GM12864 (cell line): ENCODE measurements around the gene MFN2.

ENCODE experiments used
- DNase-seq: peaks from one replicate; pipeline ENCODE4 v3.0.0-alpha.2; 2011; ENCODE audit warnings: low read depth
- H3K4me3 ChIP-seq: 2 replicates; pipeline ENCODE4 v1.5.1; 2011; ENCODE audit warnings: mild to moderate bottlenecking, low read depth, low read length, control low read depth
- CTCF ChIP-seq: IDR thresholded peaks from 2 replicates; pipeline ENCODE4 v1.5.1; 2011; ENCODE audit warnings: low read depth, mild to moderate bottlenecking, moderate library complexity, low read length, control low read depth, inconsistent platforms; ENCODE audit errors: missing control alignments

MFN2 gene

GRCh38 chr1:11998636-11999035, 18.4 kb downstream of the MFN2 start:
- DNase-seq: no peak
- TF ChIP-seq CTCF: no peak
- no peak overlapping the region for H3K4me3 ChIP-seq

- TF ChIP-seq CTCF: no peak
- DNase-seq: no peak
Measured at GRCh38 chr1:11999236-11999635, 19.0 kb downstream of the MFN2 start.

GRCh38 chr1:12001249-12001917, 21.1 kb downstream of the MFN2 start:
- no peak for DNase-seq
- H3K4me3 ChIP-seq: no peak overlapping the region
- peak; percentile 73 for TF ChIP-seq CTCF

More at GRCh38 chr1:11999236-11999635, 19.0 kb downstream of the MFN2 start:
- no peak overlapping the region for H3K4me3 ChIP-seq

- DNase-seq: no peak
- no peak for TF ChIP-seq CTCF
- no peak overlapping the region for H3K4me3 ChIP-seq
Measured at GRCh38 chr1:12001996-12002493, 21.8 kb downstream of the MFN2 start.

- no peak for TF ChIP-seq CTCF
- no peak overlapping the region for H3K4me3 ChIP-seq
- DNase-seq: no peak
Measured at GRCh38 chr1:12003762-12004161, 23.5 kb downstream of the MFN2 start.

- TF ChIP-seq CTCF: no peak
- DNase-seq: no peak
- H3K4me3 ChIP-seq: no peak overlapping the region
Measured at GRCh38 chr1:12005488-12006166, 25.4 kb downstream of the MFN2 start.
